Endothelial cell of umbilical vein (primary cell): Measurements from ENCODE around the gene MAL.

Experiments
- EZH2 ChIP-seq: IDR thresholded peaks from 2 replicates; pipeline ENCODE4 v1.6.1; 2012; ENCODE audit warnings: borderline replicate concordance, low read depth, mild to moderate bottlenecking, moderate library complexity, low read length, inconsistent platforms; ENCODE audit not compliant: severe bottlenecking
- FOS ChIP-seq: IDR thresholded peaks from 2 replicates; pipeline ENCODE4 v1.6.1; 2011; ENCODE audit warnings: mild to moderate bottlenecking, low read length, moderate library complexity, borderline replicate concordance; ENCODE audit not compliant: insufficient read depth
- JUN ChIP-seq: IDR thresholded peaks from 2 replicates; pipeline ENCODE4 v1.6.1; 2011; ENCODE audit warnings: borderline replicate concordance, low read depth; ENCODE audit not compliant: insufficient read length, insufficient read depth
- MYC ChIP-seq: IDR thresholded peaks from one replicate; pipeline ENCODE4 v1.6.1; 2011; ENCODE audit warnings: mild to moderate bottlenecking, low read depth, low read length
- POLR2A ChIP-seq: IDR thresholded peaks from 2 replicates; pipeline ENCODE4 v1.6.1; 2012; ENCODE audit warnings: low read depth, mild to moderate bottlenecking, control low read depth, low read length
- POLR2AphosphoS5 ChIP-seq: IDR thresholded peaks from 2 replicates; pipeline ENCODE4 v1.6.1; 2012; ENCODE audit warnings: low read depth, mild to moderate bottlenecking, control low read depth, low read length, moderate library complexity; ENCODE audit not compliant: insufficient read depth
- TF ChIP-seq, protein P1 (sequence below), 2 donors: IDR thresholded peaks; 1 replicate in 1 of 2; 2 replicates in 1 of 2; pipeline ENCODE4 v1.5.1; 2011; ENCODE audit warnings: low read length in 2 of 2, mild to moderate bottlenecking in 2 of 2, moderate library complexity in 2 of 2, control low read depth in 1 of 2, inconsistent platforms in 1 of 2, low read depth in 1 of 2; ENCODE audit not compliant: insufficient read depth in 1 of 2; ENCODE audit errors: extremely low read depth in 1 of 2
- TF ChIP-seq, protein P2 (sequence below): IDR thresholded peaks from 2 replicates; pipeline ENCODE4 v1.6.1; 2011; ENCODE audit not compliant: insufficient read depth, insufficient read length

DNA sequence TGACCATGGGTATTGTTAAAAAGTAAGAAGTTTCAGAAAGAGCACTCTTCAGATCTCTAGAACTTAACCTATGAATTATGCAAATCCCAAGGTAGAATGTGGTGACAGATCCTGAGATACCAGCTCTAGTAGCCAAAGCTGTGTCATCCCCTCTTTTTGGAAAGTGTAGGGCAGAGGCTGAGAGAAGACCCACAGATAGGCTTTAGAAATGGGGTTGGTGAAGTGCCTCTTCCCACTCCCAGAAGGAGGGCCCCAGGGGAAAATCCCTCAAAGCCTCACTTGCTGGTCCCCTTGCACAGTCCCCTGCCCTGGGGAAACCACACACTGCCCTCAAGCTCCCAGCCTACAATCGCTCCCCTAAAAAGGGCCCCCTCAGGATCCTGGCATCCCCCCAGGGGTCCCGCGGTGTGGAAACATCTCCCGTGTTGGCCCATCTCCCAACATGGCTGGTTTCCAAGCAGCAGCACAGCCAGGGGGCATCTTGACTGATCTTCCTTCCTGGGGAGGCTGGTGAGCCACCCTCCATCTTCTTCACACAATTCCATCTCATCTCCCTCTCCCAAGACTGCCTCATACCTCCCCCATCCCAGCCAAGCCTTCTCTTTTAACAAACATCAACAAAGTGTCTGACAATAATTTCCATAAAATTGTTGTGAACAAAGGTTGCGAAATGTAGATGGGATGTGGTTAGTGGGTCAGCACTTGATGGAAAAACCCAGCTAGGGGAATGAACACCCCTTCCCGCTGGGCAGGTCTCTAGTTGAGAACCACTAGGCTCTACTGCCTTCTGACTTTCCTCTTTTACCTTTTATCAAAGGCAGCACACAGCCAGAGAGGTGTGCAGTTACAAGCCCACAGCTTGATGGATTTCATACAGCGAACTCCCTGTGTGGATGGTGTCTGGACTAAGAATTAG, 25.1 kb downstream of the MAL start:
- TF ChIP-seq POLR2A (no peak), JUN (no peak), EZH2 (no peak), POLR2AphosphoS5 (no peak), FOS (no peak), MYC (no peak)
- TF ChIP-seq, protein P1, sequence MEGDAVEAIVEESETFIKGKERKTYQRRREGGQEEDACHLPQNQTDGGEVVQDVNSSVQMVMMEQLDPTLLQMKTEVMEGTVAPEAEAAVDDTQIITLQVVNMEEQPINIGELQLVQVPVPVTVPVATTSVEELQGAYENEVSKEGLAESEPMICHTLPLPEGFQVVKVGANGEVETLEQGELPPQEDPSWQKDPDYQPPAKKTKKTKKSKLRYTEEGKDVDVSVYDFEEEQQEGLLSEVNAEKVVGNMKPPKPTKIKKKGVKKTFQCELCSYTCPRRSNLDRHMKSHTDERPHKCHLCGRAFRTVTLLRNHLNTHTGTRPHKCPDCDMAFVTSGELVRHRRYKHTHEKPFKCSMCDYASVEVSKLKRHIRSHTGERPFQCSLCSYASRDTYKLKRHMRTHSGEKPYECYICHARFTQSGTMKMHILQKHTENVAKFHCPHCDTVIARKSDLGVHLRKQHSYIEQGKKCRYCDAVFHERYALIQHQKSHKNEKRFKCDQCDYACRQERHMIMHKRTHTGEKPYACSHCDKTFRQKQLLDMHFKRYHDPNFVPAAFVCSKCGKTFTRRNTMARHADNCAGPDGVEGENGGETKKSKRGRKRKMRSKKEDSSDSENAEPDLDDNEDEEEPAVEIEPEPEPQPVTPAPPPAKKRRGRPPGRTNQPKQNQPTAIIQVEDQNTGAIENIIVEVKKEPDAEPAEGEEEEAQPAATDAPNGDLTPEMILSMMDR (IDR thresholded peaks at IDR 0.05; ENCODE audit: extremely low read depth in 1 of 2, insufficient read depth in 1 of 2, low read depth in 1 of 2, low read length in 2 of 2), result no peak
- TF ChIP-seq, protein P2, sequence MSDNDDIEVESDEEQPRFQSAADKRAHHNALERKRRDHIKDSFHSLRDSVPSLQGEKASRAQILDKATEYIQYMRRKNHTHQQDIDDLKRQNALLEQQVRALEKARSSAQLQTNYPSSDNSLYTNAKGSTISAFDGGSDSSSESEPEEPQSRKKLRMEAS, result no peak
